GM21723 (cell line): Measurements from ENCODE around the gene TSPEAR.

Experiments
- ATAC-seq: cut with Tn5 transposase; IDR thresholded peaks from one replicate; pipeline ENCODE4 v1.9.1; 2021; ENCODE audit warnings: mild to moderate bottlenecking, moderate library complexity; ENCODE audit not compliant: unreplicated experiment

Gene TSPEAR

GRCh38 chr21:44741921-44742320 lies 30.5 kb upstream of the TSPEAR start:
- ATAC-seq = no peak

GRCh38 chr21:44740742-44741141 lies 29.4 kb upstream of the TSPEAR start:
- no peak for ATAC-seq

GRCh38 chr21:44739316-44739715 lies 27.9 kb upstream of the TSPEAR start:
- no peak for ATAC-seq

- ATAC-seq = no peak
Measured at GRCh38 chr21:44738621-44739020, 27.2 kb upstream of the TSPEAR start.

- no peak for ATAC-seq
Measured at GRCh38 chr21:44737706-44738354, 26.5 kb upstream of the TSPEAR start.

GRCh38 chr21:44736291-44737004 lies 25.1 kb upstream of the TSPEAR start:
- no peak for ATAC-seq

GRCh38 chr21:44735821-44736220 lies 24.4 kb upstream of the TSPEAR start:
- ATAC-seq = no peak

GRCh38 chr21:44734841-44735240 lies 23.5 kb upstream of the TSPEAR start:
- ATAC-seq = no peak

GRCh38 chr21:44734026-44734745 lies 22.8 kb upstream of the TSPEAR start:
- no peak for ATAC-seq

GRCh38 chr21:44732956-44733355 lies 21.6 kb upstream of the TSPEAR start:
- ATAC-seq = no peak

GRCh38 chr21:44732263-44732662 lies 20.9 kb upstream of the TSPEAR start:
- no peak for ATAC-seq

GRCh38 chr21:44730951-44731579 lies 19.7 kb upstream of the TSPEAR start:
- no peak for ATAC-seq

GRCh38 chr21:44730028-44730395 lies 18.6 kb upstream of the TSPEAR start:
- no peak for ATAC-seq

GRCh38 chr21:44729336-44730027 lies 18.1 kb upstream of the TSPEAR start:
- no peak for ATAC-seq

GRCh38 chr21:44728716-44729115 lies 17.3 kb upstream of the TSPEAR start:
- no peak for ATAC-seq

GRCh38 chr21:44727757-44728156 lies 16.4 kb upstream of the TSPEAR start:
- ATAC-seq = no peak

- ATAC-seq = no peak
Measured at GRCh38 chr21:44727321-44727720, 15.9 kb upstream of the TSPEAR start.

- ATAC-seq = no peak
Measured at GRCh38 chr21:44726826-44727225, 15.5 kb upstream of the TSPEAR start.

- ATAC-seq = no peak
Measured at GRCh38 chr21:44724926-44725325, 13.6 kb upstream of the TSPEAR start.

- no peak for ATAC-seq
Measured at GRCh38 chr21:44724196-44724595, 12.8 kb upstream of the TSPEAR start.
